HL-60/S4 (cell line): ENCODE results near the gene AEN.

Source experiments
- in situ Hi-C: fragments of 300-500 bp; cut with MboI; formaldehyde crosslinking; loops from 2 replicates; pipeline ENCODE4 v1.14.3; 2022; ENCODE audit warnings: low sequenced_read_pairs

The AEN gene

DNA sequence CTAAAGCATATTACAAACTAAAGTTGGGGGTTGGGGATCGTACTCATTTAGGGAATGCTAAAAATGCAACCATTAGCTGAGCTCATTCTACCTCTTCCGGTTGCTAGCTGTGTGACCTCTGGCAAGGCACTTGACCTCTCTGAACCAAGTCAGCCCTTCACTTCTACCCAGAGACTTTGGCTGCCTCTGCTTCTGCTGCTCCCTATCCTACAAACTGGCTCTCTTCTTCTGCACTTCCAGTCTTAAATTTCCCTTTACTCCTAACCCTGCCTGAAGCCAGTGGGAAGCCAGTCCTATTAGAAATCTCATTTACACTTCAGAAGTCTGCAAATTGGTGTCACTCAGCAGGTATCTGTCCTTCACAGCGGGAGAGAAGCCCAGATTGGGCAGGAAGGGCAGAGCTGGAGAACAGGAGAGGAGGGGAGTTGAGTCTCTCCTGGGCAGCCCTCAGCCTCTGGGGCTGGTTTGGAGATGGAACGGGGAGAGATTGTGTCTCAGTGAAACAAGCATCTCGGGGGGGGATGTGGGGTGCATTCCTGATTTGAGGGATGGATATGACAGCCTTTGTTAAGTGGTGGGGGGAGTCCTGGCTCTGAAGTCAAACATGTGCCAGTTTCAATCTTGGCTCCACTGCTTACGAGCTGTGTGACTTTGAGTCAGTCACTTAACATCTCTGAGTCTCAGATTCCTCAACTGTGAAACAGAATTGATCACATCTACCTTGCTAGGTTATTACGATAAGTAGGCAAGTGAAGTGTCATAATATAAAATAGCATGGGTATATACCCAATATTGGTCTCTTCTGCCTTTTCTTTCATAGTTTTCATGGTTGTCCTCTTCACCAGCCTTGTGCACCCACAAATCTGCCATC lies 7.8 kb upstream of the AEN start:
- in situ Hi-C loops: no loop called here

DNA sequence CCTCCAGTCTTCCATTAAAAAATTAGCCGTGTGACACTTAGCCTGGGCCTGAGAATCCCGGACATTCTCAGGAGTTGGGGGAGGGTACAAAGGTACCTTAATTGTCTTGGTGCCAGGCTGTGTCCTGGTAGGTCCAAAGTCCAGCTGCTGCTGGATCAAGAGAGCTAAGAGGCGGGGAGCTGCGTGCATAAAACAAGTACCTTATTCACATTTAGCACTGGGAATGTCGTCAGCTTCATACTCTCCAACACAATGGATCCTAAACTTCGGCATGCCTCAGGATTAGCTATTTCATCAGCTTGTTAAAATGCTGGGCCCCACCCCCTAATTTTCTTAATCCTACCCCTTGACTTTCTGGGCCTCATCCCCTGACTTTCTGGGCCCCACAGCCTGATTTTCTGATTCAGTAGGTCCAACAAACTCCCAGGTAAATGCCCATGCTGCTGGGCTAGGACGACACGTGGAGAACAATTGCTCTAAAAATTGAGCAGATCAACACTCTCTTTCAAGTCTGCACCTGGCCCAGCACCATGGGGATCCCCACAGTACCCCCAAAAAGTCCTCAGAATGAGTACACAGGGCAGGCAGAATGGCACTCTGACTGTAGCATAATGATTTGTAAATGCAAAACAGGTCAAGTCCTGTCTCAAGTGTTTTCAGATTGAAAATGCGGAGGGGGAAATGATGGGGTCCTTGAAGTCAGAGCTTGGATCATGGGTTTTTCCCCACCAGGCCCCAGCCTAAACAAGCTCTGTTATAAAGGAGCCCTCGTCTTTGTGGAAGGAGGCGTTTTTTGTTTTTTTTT lies 5.6 kb upstream of the AEN start:
- in situ Hi-C loops: loop anchor here (5.0 kb wide), 1 partner anchor 138 kb away; no protein-coding TSS in a partner anchor

DNA sequence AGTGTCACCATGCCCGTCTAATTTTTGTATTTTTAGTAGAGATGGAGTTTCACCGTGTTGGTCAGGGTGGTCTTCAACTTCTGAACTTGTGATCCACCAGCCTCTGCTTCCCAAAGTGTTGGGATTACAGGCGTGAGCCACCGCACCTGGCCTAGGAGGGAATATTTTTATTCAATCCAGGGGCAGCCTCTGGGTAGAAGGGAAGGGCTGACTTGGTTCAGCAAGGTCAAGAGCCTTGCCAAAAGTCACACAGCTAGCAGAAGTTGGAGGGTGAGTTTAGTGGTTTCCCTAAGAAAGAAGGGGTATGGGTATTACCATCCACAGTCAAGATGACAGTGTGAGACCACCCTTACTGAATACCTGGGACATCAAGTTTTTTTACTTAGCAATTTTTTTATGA lies 4.9 kb upstream of the AEN start:
- in situ Hi-C loops: loop anchor here (5.0 kb wide), 1 partner anchor 139 kb away; no protein-coding TSS in a partner anchor

DNA sequence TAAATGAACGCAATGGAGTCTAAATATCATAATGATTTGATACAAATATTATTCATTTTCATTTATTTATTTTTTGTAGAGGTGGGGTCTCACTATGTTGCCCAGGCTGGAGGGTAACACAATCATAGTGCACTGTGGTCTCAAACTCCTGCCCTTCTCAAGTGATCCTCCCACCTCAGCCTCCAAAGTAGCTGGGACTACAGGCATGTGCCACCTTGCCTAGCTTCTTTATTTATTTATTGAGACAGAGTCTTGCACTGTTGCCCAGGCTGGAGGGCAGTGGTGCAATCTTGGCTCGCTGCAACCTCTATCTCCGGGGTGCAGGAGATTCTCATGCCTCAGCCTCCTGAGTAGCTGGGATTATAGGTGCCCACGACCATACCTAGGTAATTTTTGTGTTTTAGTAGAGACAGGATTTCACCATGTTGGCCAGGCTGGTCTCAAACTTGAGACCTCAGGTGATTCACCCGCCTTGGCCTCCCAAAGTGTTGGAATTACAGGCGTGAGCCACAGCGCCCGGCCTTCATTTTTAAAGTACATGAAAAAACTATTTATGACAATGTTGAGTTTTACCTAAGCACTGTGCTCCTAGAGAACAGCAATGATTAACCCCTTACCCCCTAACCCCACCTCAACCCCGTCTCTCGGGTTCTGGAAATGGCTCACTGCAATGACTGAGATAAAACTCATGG lies 4.0 kb upstream of the AEN start:
- in situ Hi-C loops: loop anchor here (5.0 kb wide), 1 partner anchor 140 kb away; no protein-coding TSS in a partner anchor

DNA sequence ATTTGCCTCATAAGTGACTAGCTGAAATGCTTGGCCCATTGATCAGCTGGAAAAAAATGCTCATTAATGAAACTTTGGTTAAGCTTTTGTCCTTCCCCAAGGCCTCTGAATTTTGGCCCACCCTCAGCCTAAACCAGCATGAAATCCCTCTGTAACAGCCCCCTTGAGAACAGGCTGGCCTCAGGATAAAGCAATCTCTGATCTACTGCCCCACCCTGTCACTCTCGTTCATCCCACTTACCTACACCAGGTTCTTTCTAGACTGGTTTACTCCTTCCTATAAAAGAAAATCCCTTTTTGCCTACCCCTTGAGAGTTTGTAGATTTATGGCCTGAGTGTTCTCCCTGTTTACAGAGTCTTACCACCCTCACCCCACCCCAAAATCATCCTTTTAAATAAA lies 3.4 kb upstream of the AEN start:
- in situ Hi-C loops: loop anchor here (5.0 kb wide), 1 partner anchor 140 kb away; no protein-coding TSS in a partner anchor

DNA sequence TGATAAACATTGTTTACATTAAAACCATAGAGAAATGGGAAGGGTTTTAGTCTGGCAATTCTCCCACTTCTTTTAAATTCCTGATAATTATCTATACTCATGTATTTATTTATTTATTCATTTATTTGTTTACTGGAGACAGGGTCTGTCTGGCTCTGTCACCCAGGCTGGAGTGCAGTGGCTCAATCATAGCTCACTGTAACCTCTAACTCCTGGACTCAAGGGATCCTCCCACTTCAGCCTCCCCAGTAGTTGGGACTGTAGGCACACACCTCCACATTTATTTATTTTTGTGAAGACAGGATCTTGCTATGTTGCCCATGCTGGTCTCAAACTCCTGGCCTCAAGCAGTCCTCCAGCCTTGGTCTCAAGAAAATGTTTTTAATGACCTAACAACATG lies 2.5 kb upstream of the AEN start:
- in situ Hi-C loops: loop anchor here (5.0 kb wide), 1 partner anchor 141 kb away; no protein-coding TSS in a partner anchor

DNA sequence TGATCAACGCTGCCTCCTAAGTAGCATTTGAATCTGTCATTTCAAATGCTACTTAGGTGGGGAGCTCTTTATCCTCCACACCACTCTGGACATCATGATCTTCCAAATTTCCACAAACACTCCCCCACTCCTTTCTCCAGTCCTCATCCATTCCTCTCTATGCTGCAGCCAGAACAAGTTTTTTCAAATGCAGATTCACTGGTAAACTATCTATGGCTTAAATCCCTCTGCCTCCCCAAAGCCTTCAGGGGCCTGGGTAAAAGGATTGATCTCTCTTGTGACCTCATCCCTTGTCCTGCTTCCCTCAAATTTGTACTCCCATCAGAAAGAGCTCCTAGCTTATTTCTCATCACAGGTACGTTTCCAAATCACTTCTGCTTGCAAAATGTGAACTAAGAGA lies 1.3 kb upstream of the AEN start:
- in situ Hi-C loops: loop anchor here (5.0 kb wide), 1 partner anchor 142 kb away; no protein-coding TSS in a partner anchor

DNA sequence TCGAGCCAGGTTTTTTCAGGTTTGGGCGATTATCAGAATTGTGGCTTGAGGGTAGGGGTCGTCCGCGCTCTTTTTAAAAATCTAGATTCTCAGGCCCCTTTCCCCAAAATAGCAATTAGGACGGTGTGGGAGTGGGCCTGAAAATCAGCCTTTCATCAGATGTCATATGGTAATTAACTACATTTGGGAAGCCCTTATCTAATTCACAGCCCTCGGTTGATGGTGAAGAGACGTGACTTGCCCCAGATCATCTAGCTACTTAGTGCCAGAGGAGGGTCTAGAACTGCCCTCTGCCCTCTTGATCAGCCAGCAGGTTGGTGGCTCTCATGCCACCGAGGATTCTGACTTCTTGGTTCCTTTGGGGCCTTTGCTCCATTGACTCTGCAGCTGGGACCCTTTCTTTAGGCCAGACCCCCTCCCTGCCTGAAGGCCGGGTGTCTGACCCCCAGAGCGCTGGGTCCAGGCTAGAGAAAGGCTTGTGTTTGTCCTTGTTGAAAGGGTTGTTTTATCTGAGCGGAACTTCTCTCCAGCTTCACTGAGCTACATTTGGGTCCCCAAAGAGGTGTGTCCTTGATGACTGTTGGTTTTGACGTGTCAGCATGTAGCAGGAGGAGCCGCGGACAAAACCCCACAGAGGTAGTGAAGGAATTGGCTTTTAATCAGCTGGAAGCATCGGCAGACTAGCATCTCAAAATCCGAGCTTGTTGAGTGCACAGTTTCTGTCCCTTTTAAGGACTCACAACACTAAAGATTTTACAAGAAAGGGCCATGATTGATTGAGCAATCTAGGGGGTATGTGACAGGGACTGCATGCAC lies 857 bp downstream of the AEN start:
- in situ Hi-C loops: no loop called here

DNA sequence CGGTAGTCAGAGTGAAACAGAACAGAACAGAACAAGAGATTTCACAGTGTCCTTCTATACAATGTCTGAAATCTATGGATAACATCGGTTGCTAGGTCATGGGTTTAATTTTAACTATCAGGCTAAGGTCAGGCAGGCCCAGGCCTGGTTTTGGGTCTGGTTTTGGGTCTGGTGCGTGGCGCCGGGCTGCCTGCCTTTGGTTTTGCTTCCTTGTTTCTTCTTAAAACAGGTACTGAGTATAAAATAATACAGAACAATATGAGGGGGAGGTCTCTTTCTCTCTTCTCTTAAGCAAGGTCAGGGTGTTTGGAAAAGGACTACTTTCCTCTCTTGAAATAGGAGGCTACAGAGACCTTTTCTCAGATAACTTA lies 1.4 kb downstream of the AEN start:
- in situ Hi-C loops: no loop called here

DNA sequence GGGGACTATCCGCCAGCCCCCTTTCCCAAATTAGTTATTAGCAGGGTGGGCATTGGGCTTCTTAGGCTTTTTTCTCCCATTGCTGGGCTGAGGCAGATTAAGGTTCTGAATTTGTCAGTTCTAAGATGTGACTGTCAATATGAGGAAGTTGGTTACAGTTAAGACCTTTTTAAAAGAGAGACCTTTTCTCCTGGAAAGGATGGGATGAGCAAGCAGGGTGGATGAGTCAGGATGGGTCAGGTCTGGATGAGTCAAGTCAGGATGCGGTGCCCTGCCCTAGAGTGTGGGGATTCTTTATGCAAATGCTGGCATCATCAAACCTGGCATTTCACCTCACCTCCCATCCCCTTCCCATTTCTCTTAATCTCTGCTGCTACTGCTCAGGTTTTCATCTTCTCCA lies 1.9 kb downstream of the AEN start:
- in situ Hi-C loops: no loop called here

DNA sequence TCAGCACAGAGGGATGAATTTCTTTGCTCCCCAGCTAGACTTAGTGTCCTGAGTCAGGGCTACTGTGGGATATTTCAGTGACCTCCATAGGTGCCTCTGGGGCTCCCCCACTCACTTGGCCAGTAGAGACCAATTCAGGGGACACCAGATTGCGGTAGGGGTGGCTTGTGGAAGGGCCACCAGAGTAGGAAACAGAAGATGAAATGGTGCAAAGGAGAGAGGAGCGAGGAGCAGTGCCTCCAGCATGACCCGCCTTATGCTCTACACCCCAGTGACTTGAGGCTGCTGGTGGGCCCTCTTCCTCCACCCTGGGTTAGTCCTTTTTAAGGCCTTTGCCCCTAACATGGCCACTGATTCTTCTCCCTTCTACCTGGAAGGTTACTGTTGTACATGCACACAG lies 2.5 kb downstream of the AEN start:
- in situ Hi-C loops: no loop called here

DNA sequence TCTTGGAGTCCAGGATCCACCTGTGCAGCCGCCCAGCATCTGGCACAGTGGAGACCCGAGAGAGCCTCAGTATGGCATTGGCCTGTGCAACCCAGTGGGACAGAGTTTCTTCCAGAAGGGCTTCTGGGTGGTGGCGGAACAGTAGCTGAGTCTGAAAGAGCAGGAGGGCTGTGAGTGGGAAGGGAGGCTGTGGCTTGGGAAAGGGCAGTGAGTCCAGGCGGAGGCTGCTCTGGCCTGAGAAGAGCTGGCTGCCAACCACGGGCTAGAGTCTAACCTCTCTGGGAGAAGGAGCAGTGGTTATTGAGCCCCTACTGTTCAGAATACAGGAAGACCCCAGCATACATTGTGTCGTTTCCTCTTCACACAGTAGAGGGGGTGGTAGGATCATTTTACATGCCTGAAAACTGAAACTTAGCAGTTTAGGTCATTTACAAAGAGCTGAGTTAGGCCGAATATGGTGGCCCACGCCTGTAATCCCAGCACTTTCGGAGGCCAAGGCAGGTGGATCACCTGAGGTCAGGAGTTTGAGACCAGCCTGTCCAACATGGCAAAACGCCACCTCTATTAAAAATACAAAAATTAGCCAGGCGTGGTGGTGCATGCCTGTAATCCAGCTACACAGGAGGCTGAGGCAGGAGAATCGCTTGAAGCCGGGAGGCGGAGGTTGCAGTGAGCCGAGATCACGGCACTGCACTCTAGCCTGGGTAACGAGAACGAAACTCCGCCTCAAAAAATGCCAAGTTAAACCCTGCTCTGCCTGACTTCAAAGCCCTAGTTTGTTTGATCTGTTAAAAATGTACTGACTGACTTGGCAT lies 3.2 kb downstream of the AEN start:
- in situ Hi-C loops: no loop called here

DNA sequence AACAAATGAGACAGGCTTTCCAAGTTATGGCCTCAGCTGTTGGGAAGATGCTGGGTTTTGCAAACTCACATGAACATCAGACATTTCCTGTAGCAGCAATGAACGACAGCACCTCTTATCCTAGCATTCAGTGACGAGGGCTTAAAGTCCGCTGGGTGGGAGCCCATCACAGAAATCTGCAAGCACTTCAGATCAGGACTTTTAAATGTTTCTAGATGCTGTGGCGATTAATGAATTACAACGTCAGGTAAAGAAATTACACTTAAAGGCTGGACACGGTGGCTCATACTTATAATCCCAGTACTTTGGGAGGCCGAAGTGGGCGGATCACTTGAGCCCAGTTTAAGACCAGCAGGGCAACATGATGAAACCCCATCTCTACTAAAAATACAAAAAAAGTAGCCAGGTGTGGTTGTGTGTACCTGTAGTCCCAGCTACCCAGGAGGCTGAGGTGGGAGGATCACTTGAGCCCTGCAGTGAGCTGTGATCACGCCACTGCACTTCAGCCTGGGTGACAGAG lies 3.9 kb downstream of the AEN start:
- in situ Hi-C loops: no loop called here

DNA sequence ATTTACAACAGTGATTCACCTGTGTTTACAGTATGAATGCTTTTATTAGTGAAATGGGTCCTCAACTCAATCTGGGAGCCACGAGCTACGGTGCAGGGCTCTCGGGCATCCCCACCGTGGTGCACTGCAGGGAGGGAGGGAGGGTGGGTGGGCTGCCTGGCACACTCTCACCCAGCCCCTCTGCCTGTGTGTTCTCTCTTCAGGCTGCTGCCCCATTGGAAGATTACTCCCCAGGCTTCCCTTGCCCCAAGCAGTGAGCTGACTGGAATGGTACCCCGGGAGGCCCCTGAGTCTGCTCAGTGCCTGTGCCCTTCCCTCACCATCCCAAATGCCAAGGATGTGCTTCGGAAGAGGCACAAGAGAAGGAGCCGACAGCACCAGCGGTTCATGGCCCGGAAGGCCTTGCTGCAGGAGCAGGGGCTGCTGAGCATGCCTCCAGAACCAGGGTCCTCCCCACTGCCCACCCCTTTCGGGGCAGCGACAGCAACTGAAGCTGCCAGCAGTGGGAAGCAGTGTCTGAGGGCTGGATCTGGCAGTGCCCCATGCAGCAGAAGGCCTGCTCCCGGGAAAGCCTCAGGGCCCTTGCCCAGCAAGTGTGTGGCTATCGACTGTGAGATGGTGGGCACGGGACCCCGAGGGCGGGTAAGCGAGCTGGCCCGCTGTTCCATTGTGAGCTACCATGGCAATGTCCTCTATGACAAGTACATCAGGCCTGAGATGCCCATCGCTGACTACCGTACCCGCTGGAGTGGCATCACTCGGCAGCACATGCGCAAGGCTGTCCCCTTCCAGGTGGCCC lies 5.0 kb downstream of the AEN start:
- in situ Hi-C loops: no loop called here

DNA sequence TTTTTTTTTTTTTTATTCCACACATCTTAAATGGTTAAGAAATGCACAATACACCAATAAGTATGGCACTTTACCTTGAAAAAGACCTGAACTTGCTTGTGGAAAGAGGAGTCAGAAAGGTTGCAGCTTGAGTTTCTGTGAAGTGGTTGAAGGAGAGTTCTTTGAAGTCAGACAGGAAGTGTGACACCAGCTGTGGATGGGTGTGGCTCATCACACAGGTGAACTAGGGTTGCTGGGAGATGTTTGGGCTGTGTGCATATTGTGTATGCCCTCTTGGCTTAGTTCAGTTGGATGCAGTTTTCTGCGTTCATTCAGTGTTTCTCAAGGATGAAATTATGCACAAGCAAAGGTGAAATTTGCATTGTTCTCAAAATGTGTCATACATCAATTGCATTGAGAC lies 6.3 kb downstream of the AEN start:
- in situ Hi-C loops: no loop called here

DNA sequence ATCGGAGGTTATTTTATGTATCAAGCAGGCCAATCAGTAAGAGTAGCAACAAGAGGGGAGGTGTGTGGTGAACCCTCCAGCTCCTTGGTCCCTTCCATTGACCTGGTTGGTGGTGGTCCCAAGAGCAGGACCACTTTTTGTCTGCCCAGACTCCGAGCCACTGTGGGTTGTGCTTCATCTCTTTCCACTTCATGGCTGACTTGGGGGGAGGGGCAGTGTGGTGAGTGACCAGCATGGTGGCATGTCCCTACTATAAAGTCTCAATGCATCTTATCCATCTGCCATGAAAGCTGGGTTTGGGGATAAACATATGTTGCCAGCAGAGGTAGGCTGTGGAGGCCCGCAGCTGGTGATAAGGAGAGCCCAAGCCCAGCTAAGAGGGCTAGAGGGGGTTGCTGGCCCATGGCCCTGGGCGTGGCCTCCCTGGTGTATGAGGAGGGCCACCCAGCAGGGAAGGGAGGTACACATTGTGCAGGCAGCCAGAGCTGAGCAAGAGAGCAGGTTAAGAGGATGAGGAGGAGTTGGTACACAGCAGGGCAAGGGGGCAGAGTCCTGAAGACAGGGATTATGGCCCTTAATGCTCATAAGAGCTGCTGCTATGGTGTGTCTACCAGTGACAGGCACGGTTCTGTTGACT lies 7.0 kb downstream of the AEN start:
- in situ Hi-C loops: no loop called here

DNA sequence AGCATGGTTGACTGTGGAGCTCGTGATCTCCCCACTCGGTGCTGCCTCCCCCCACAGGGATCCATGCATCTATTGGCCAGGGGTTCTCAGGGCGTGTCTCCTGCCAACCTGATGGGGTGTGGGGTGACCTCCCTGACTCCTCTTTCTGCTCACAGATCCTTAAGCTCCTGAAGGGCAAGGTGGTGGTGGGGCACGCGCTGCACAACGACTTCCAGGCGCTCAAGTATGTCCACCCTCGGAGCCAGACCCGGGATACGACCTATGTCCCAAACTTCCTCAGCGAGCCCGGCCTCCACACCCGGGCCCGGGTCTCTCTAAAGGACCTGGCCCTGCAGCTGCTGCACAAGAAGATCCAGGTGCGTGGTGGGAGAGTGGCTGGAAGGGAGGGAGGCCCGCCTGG lies 7.9 kb downstream of the AEN start:
- in situ Hi-C loops: no loop called here

DNA sequence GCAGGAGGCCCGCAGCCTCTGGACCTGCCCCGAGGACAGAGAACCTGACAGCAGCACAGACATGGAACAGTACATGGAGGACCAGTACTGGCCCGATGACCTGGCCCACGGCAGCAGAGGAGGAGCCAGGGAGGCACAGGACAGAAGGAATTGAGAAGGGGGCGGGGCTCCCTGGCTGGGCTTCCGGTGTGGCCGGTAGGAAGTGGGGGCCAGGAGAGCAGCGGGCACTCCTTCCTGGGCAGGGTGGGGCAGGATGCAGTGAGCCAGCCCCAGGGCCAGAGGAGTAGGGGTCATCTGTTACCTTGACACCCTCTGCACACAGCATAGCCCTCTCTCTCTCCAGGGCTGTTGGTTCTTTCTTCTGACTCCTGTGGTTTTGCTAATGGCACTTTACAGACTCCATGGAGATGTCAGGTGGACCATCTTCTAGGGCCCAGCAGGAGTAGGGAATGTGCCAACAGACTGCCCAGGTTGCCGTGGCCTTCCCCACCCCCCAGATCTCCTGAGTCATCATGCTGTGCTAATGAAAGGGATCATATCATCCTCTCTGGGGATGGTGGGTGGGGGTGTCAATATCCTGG lies 9.1 kb downstream of the AEN start:
- in situ Hi-C loops: no loop called here
